Measurements from ENCODE around the gene CHRNG. TPM values are rescaled to one million over a fixed set of nuclear protein-coding genes. Genes with fewer than 3 reads are reported as not detected.

Gene CHRNG
- total RNA-seq, 8 experiments from 2014 or later: 0.38 to 2.4 (median 0.93) TPM

DNA sequence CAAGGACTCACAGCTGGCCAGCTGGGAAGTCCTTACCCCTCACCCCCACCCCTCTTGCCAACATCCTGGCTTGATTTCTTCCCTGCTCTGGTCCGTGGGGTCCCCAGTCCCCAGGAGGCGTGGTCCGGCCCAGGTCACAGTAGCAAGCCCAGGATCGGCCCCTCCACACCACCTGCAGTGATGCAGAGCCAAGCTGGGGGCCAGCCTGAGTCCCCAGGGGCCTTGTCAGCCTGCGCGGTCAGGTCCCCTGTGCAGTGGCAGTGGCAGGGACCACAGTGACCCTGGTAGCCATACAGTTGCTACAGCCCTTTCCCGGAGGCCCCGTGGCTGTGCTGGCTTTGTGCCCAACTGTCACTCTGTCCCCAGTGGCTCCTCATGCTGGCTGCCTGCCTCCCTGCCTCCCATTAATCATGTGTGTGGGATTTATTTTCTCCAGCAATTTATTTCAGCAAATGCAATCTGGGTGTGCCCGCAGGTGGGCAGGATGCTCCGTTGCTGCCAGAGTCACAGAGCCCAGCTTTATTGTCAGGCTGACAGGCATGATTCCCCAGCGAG is 28.1 kb upstream of the CHRNG start:
- 10 to 80% (median 57%) methylated on average over 2 to 5 of the region's 11 CpGs; no CpG with 5 or more reads in 5 of the 10 experiments for WGBS, 10 experiments
- in situ Hi-C loops (cut with MboI; ENCODE audit: low pct_unique_long_range_greater_than_20kb in 2 of 9, low sequenced_read_pairs in 9 of 9, unreplicated experiment in 9 of 9): loop anchor here in 2 of 9 experiments (25.0 kb wide), 1 partner anchor 599 kb away; no protein-coding TSS in a partner anchor
- Histone ChIP-seq H3K4me1 (replicated peaks in 1 of 2) (peaks cover 56 to 57% of the 10 kb centered on the region in 2 donors), H3K4me3 (no peak overlapping the region), H3K27ac (peak overlapping the region; percentile 67 to 82)
- ATAC-seq (replicated peaks in 6 of 8): peak in 5 of 8 experiments; percentile 21 to 33 (median 26)

DNA sequence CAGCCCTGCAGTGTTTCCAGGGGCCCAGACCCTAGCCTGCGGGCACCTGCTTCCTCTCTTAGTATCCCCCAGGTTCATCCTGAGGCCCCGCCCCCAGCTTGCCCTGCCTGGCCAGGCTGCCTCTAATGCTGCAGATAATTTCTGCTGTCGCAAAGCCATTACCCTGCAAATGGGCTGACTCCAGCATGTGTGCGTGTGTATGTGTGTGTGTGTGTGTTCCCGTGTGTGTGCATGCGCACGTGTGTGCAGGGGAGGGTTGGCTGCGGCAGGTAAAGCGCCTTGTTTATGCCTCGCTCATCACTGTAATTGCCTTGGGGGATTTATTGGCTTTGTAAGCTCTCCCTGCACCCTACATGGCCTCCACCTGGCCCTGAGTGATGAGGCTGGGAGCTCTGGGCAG is 26.9 kb upstream of the CHRNG start:
- peaks cover 44 to 46% of the 10 kb centered on the region in 2 donors for H3K4me1 ChIP-seq (replicated peaks in 1 of 2)
- in situ Hi-C loops (cut with MboI; ENCODE audit: low pct_unique_long_range_greater_than_20kb in 2 of 9, low sequenced_read_pairs in 9 of 9, unreplicated experiment in 9 of 9): loop anchor here in 2 of 9 experiments (25.0 kb wide), 1 partner anchor 600 kb away; no protein-coding TSS in a partner anchor
- no peak overlapping the region for H3K4me3 ChIP-seq
- peak in 5 of 8 experiments; percentile 86 to 93 (median 89) for ATAC-seq (replicated peaks in 6 of 8)
- 0 to 83% methylated on average over 1 to 2 of the region's 10 CpGs; no CpG with 5 or more reads in 8 of the 10 experiments for WGBS, 10 experiments
- peak overlapping the region; percentile 67 to 82 for H3K27ac ChIP-seq

DNA sequence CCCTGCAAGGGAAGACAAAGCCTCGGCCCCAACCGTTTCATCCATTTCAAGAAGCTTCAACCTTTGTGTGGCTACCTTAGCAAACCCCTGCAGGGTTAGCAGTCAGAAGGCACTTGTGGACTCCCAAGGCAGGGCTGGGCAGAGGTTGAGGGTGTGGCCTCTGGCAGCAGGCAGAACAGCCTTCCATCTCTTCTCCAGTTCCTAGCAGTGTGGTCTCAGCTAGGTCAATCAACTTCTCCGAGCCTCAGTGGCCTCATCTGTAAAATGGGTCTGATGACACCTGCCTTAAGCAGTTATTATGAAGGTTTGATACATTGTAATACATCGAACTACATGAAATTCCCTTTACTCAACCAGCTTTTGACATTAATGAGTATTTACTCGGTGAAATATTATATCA is 26.1 kb upstream of the CHRNG start:
- 13 to 100% (median 61%) methylated on average over 2 to 4 of the region's 5 CpGs; no CpG with 5 or more reads in 1 of the 10 experiments for WGBS, 10 experiments
- Histone ChIP-seq H3K4me3 (no peak overlapping the region), H3K27ac (peak overlapping the region; percentile 13 to 73), H3K4me1 (replicated peaks in 1 of 2) (peaks cover 40 to 45% of the 10 kb centered on the region in 2 donors)
- peak in 1 of 8 experiments; percentile 16 for ATAC-seq (replicated peaks in 6 of 8)
- in situ Hi-C loops (cut with MboI; ENCODE audit: low pct_unique_long_range_greater_than_20kb in 2 of 9, low sequenced_read_pairs in 9 of 9, unreplicated experiment in 9 of 9): loop anchor here in 2 of 9 experiments (25.0 kb wide), 1 partner anchor 601 kb away; no protein-coding TSS in a partner anchor

DNA sequence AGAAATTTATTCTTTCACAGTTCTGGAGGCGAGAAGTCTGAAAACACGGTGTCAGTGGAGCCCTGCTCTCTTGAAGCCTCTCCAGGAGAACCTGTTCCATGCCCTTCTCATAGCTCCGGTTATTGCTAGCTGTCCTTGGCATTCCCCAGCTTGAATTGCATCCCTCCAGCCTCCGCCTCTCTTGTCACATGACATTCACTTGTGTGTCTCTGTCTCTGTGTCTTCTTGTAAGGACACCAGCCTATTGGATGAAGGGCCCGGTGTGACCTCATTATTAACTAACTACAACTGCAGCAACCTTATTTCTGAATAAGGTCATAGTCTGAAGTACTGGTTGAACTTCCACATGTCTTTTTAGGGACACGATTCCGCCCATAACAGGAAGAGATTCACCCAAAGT is 23.9 kb upstream of the CHRNG start:
- H3K4me1 ChIP-seq (replicated peaks in 1 of 2): peaks cover 50 to 52% of the 10 kb centered on the region in 2 donors
- in situ Hi-C loops (cut with MboI; ENCODE audit: low pct_unique_long_range_greater_than_20kb in 2 of 9, low sequenced_read_pairs in 9 of 9, unreplicated experiment in 9 of 9): loop anchor here in 2 of 9 experiments (25.0 kb wide), 1 partner anchor 603 kb away; no protein-coding TSS in a partner anchor
- no peak overlapping the region for H3K4me3 ChIP-seq
- H3K27ac ChIP-seq: peak overlapping the region; percentile 28 to 52
- WGBS, 10 experiments: 60 to 91% (median 88%) methylated on average over 1 to 7 of the region's 7 CpGs; no CpG with 5 or more reads in 2 of the 10 experiments
- ATAC-seq (replicated peaks in 6 of 8): peak in 1 of 8 experiments; percentile 48

DNA sequence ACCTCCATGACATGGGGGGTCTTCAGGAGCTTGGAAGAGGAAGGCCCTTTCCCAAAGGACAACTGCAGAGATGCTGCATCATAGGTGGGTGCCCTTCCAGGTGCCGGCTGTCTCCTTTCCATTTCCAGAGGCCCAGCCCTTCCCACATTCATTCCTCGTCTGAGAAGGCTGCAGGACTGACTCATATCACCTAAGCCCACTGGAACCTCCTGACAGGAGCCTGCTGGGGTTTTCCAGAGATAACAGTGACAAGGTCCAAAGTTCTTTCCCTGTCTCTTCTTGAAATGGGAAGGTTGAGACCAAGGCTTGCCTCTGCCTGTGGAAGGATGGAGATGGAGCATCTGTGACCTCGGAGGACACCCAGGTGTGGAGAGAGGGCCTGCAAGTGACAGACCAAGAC is 22.9 kb upstream of the CHRNG start:
- H3K27ac ChIP-seq: no peak overlapping the region
- H3K4me3 ChIP-seq: no peak overlapping the region
- in situ Hi-C loops (cut with MboI; ENCODE audit: low pct_unique_long_range_greater_than_20kb in 2 of 9, low sequenced_read_pairs in 9 of 9, unreplicated experiment in 9 of 9): loop anchor here in 2 of 9 experiments (25.0 kb wide), 1 partner anchor 604 kb away; no protein-coding TSS in a partner anchor
- peaks cover 44 to 45% of the 10 kb centered on the region in 2 donors for H3K4me1 ChIP-seq (replicated peaks in 1 of 2)
- ATAC-seq (replicated peaks in 6 of 8): no peak
- WGBS, 10 experiments: 50 to 100% (median 80%) methylated on average over 1 to 3 of the region's 3 CpGs; no CpG with 5 or more reads in 6 of the 10 experiments

DNA sequence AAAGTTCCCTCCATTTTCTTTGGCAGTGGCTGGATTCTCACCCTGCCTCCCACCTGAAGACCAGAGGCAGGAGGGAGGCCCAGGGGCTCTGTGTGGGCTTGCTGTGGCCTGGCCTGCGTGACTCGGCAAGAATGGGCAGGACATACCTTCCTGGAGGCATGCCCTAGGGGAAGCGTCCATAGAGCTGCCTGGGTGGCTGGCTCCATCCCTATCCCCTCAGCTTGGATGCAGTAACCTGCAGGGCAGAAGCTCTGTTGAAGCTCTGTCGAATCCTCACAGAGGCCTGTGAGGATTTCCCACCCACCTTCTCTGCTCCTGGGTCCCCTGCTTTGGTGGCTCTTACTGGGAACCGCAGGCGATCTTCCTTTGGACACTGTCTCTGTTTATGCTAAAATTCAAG is 20.6 kb upstream of the CHRNG start:
- ATAC-seq (replicated peaks in 6 of 8): no peak
- Histone ChIP-seq H3K27ac (no peak overlapping the region), H3K4me1 (replicated peaks in 1 of 2) (peaks cover 38 to 42% of the 10 kb centered on the region in 2 donors), H3K4me3 (no peak overlapping the region)
- WGBS, 10 experiments: 0 to 81% (median 61%) methylated on average over 1 to 4 of the region's 6 CpGs; no CpG with 5 or more reads in 5 of the 10 experiments
- in situ Hi-C loops (cut with MboI; ENCODE audit: low pct_unique_long_range_greater_than_20kb in 2 of 9, low sequenced_read_pairs in 9 of 9, unreplicated experiment in 9 of 9): loop anchor here in 2 of 9 experiments (25.0 kb wide), 1 partner anchor 607 kb away; no protein-coding TSS in a partner anchor

DNA sequence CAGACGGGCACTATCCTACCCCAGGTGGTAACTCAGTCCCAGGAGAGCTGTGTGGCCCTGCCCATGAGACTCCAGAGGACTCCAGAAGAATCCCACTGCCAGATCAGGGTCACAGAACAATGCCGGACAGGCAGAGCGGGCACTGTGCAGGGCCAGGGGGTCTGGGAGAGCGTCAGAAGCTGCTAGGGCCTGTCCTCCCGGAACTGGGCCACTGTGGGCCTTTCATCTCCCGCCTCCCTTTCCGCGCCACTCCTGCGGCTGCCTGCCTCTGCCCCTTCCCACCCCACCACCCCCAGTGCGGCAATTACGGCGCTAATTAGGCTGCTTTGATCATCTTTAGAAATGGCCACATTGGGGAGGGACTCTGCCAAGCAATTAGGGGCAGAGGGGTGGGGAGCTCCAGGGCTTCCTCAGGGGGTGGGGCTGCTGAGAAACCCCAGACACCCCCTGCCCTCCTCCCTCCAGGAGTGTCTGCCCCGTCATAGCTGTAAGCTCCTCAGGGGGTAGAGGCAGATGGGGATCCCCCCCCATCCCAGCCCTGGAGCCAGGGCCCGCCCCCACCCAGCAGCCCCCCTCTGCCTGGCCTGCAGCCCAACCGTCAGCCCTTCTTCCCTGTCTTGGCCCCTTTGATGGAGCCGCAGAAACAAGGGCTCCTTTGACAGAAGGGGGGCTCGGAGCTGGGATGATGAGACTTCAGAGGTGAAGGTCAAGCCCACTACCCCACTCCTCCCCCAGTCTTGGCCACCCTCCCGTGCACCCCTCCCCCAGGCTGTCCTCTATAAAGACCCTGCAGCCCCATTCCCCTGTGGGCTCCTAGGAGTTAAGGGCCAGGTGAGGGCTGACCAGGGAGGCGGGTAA is 19.7 kb upstream of the CHRNG start, which contains the start of gene PRSS56:
PRSS56 (plus strand) TSS at position 808 of the 858 bp plus-strand sequence. CDS start 211 bp downstream, outside the sequence.
- in situ Hi-C loops (cut with MboI; ENCODE audit: low pct_unique_long_range_greater_than_20kb in 2 of 9, low sequenced_read_pairs in 9 of 9, unreplicated experiment in 9 of 9): loop anchor here in 4 of 9 experiments (10.0 to 25.0 kb wide), 3 partner anchors 65 to 615 kb away; partner anchors contain the start of gene ALPI (in 1 of the 4)
- WGBS, 10 experiments: 20 to 67% (median 60%) methylated on average over 1 to 2 of the region's 19 CpGs; no CpG with 5 or more reads in 7 of the 10 experiments
- peaks cover 38 to 48% of the 10 kb centered on the region in 2 donors for H3K4me1 ChIP-seq (replicated peaks in 1 of 2)
- no peak within 1 kb of the TSS for H3K27ac ChIP-seq
- H3K4me3 ChIP-seq: no peak within 1 kb of the TSS
- ATAC-seq (replicated peaks in 6 of 8): peak in 1 of 8 experiments; percentile 5

DNA sequence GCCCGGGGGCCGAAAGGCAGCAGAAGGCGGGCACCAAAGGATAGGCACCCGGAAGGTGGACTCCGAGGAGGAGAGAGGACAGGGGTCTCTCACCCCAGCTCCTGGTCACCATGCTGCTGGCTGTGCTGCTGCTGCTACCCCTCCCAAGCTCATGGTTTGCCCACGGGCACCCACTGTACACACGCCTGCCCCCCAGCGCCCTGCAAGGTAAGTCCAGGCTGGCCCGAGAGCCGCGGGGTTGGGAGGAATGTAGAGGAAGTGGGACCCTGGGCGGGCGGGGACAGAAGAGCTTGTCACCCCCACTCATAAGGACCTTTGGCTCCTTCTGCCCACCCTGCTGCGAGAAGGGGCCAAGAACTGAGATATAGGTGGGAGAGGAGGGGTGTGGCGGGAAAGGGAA is 19.0 kb upstream of the CHRNG start:
- Histone ChIP-seq H3K4me3 (no peak overlapping the region), H3K27ac (no peak overlapping the region), H3K4me1 (replicated peaks in 1 of 2) (peaks cover 36 to 46% of the 10 kb centered on the region in 2 donors)
- in situ Hi-C loops (cut with MboI; ENCODE audit: low pct_unique_long_range_greater_than_20kb in 2 of 9, low sequenced_read_pairs in 9 of 9, unreplicated experiment in 9 of 9): loop anchor here in 4 of 9 experiments (10.0 to 25.0 kb wide), 3 partner anchors 66 to 616 kb away; partner anchors contain the start of gene ALPI (in 1 of the 4)
- no peak for ATAC-seq (replicated peaks in 6 of 8)
- 30% methylated on average over 2 of the region's 15 CpGs; no CpG with 5 or more reads in 9 of the 10 experiments for WGBS, 10 experiments

DNA sequence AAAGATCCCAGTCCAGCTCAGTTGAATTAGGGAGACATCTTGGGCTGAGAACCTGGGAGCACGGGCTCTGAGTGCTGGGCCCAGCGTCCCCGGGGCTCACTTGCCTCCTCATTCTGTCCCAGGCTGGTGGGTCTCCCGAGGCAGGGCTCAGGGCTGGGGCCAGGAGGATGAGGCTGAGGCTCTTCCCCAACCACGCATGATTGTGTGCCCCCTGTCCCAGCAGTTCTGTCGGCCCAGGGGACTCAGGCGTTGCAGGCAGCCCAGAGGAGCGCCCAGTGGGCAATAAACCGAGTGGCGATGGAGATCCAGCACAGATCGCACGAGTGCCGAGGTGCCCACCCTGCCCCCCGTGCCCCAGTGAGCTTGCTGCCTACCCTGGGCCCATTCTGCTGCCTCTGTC is 18.4 kb upstream of the CHRNG start:
- in situ Hi-C loops (cut with MboI; ENCODE audit: low pct_unique_long_range_greater_than_20kb in 2 of 9, low sequenced_read_pairs in 9 of 9, unreplicated experiment in 9 of 9): loop anchor here in 4 of 9 experiments (10.0 to 25.0 kb wide), 3 partner anchors 66 to 616 kb away; partner anchors contain the start of gene ALPI (in 1 of the 4)
- Histone ChIP-seq H3K4me1 (replicated peaks in 1 of 2) (peaks cover 39 to 48% of the 10 kb centered on the region in 2 donors), H3K4me3 (no peak overlapping the region), H3K27ac (no peak overlapping the region)
- no peak for ATAC-seq (replicated peaks in 6 of 8)
- WGBS, 10 experiments: 90 to 93% (median 93%) methylated on average over 2 to 7 of the region's 14 CpGs; no CpG with 5 or more reads in 7 of the 10 experiments

DNA sequence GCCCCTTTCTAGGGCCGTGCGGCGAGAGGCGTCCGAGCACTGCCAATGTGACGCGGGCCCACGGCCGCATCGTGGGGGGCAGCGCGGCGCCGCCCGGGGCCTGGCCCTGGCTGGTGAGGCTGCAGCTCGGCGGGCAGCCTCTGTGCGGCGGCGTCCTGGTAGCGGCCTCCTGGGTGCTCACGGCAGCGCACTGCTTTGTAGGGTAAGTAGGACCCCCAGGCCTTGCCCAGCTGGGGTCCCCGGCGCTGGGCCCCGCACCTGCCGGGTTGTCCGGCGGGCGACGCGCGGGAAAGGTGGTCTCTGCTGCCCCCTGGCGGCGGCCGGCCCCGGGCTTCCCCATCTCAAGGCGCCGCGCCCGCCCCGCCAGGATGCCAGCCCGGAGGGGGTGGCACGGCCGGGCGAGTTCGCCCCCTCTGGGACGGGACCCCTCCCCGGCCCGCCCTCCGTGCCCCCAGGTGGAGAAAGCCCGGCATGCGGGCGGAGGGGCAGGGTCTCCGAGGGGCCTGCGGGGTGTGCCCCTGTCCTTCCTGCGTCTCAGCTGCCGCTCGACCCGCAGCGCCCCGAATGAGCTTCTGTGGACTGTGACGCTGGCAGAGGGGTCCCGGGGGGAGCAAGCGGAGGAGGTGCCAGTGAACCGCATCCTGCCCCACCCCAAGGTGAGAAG is 17.4 kb upstream of the CHRNG start:
- peak overlapping the region; percentile 25 to 40 (median 35) for H3K4me3 ChIP-seq

DNA sequence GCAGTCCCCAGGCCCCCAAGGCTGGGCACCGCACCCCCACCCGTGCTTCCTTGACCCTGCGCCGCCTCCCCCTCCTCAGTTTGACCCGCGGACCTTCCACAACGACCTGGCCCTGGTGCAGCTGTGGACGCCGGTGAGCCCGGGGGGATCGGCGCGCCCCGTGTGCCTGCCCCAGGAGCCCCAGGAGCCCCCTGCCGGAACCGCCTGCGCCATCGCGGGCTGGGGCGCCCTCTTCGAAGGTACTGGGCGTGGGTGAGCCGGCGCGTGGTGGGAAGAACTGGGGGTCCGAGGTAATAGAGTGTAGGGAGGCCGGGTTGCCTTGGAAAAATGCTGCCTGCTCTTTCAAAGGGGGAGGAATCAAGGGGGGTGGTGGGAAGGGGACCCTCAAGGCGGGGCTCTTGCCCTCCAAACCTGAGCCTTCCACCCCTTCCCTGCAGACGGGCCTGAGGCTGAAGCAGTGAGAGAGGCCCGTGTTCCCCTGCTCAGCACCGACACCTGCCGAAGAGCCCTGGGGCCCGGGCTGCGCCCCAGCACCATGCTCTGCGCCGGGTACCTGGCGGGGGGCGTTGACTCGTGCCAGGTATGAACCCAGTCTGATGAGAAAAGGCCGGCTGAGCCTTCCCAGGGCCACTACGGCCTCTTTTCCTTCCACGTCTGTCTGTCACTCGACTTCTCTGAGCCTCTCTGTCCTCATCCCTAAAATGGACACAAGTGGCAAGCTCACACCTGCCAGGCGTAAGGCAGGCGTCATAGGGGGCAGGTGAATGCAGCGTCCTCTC is 16.7 kb upstream of the CHRNG start:
- H3K4me3 ChIP-seq: peak overlapping the region in 4 of 5 donors; percentile 25 to 40 (median 36)
- no peak overlapping the region for H3K27ac ChIP-seq
- H3K4me1 ChIP-seq (replicated peaks in 1 of 2): peaks cover 43 to 56% of the 10 kb centered on the region in 2 donors
- 32 to 100% methylated on average over 1 to 11 of the region's 46 CpGs; no CpG with 5 or more reads in 8 of the 10 experiments for WGBS, 10 experiments
- in situ Hi-C loops (cut with MboI; ENCODE audit: low pct_unique_long_range_greater_than_20kb in 2 of 9, low sequenced_read_pairs in 9 of 9, unreplicated experiment in 9 of 9): loop anchor here in 4 of 9 experiments (10.0 to 25.0 kb wide), 3 partner anchors 68 to 618 kb away; partner anchors contain the start of gene ALPI (in 1 of the 4)
- no peak for ATAC-seq (replicated peaks in 6 of 8)

More for the DNA sequence above, 17.4 kb upstream of the CHRNG start:
- in situ Hi-C loops (cut with MboI; ENCODE audit: low pct_unique_long_range_greater_than_20kb in 2 of 9, low sequenced_read_pairs in 9 of 9, unreplicated experiment in 9 of 9): loop anchor here in 4 of 9 experiments (10.0 to 25.0 kb wide), 3 partner anchors 67 to 617 kb away; partner anchors contain the start of gene ALPI (in 1 of the 4)
- ATAC-seq (replicated peaks in 6 of 8): peak; percentile 23 to 76 (median 36)
- H3K27ac ChIP-seq: no peak overlapping the region
- WGBS, 10 experiments: 0% methylated on average over 2 to 6 of the region's 66 CpGs; no CpG with 5 or more reads in 8 of the 10 experiments
- peaks cover 43 to 56% of the 10 kb centered on the region in 2 donors for H3K4me1 ChIP-seq (replicated peaks in 1 of 2)

Measured in motor neuron (in vitro differentiated cells).